Measurements from ENCODE around the gene DLG3. TPM values are rescaled to one million over a fixed set of nuclear protein-coding genes. Genes with fewer than 3 reads are reported as not detected.

DLG3 gene
- total RNA-seq, 2 donors from 2014 or later = 17.3 to 18.7 TPM

- Histone ChIP-seq H3K36me3 (no peaks in the 10 kb centered on the region), H3K27me3 (replicated peaks; ENCODE audit: insufficient read depth) (no peaks in the 10 kb centered on the region), H3K4me3 (no peak overlapping the region), H3K27ac (no peak overlapping the region), H3K9me3 (no peaks in the 10 kb centered on the region), H3K4me1 (ENCODE audit: control insufficient read depth in 1 of 2, low read depth in 2 of 2) (no peaks in the 10 kb centered on the region)
- ATAC-seq (ENCODE audit: insufficient number of reproducible peaks, low FRiP score, low read depth) (no peak), DNase-seq (ENCODE audit: low spot score) (no peak)
- TF ChIP-seq, protein P1, sequence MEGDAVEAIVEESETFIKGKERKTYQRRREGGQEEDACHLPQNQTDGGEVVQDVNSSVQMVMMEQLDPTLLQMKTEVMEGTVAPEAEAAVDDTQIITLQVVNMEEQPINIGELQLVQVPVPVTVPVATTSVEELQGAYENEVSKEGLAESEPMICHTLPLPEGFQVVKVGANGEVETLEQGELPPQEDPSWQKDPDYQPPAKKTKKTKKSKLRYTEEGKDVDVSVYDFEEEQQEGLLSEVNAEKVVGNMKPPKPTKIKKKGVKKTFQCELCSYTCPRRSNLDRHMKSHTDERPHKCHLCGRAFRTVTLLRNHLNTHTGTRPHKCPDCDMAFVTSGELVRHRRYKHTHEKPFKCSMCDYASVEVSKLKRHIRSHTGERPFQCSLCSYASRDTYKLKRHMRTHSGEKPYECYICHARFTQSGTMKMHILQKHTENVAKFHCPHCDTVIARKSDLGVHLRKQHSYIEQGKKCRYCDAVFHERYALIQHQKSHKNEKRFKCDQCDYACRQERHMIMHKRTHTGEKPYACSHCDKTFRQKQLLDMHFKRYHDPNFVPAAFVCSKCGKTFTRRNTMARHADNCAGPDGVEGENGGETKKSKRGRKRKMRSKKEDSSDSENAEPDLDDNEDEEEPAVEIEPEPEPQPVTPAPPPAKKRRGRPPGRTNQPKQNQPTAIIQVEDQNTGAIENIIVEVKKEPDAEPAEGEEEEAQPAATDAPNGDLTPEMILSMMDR (IDR thresholded peaks at IDR 0.05) = no peak
These were observed 82.4 kb downstream of the DLG3 start for GRCh38 chrX:70527053-70527452.

DNA sequence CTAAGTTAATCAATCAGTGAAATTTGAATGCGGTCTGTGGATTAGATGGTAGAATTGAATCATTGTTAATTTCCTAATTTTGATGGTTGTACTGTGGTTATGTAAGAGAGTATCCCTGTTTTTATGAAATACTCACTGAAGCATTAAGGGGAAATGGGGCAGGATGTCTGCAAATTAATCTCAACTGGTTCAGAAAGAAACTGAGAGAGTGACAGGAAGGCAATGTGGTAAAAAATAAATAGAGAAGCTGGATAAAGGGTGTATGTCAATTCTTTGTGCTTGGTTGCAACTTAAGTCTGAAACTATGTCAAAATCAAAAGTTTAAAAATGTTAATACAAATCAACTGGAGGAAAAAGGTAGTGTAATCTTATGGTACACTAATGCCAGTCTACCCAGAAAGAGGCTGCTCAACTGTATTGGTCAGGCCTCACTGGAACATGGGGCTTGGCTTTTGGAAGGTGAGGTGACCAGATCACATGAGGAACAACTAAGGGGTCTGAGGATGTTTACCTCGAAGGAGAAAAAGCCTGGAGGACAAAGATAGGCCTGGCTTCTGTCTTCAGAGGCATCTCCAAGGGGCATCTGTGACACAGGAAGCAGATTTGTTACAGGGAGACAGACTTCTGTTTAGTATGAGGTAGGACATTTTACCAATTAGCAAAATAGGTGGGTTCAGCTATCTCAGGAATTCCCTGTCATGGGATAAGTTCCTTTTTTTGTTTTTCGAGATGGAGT lies 83.1 kb downstream of the DLG3 start:
- H3K36me3 ChIP-seq = no peaks in the 10 kb centered on the region
- ATAC-seq (ENCODE audit: insufficient number of reproducible peaks, low FRiP score, low read depth) (no peak), DNase-seq (ENCODE audit: low spot score) (no peak)
- H3K27ac ChIP-seq = no peak overlapping the region
- no peaks in the 10 kb centered on the region for H3K4me1 ChIP-seq (ENCODE audit: control insufficient read depth in 1 of 2, low read depth in 2 of 2)
- H3K9me3 ChIP-seq = no peaks in the 10 kb centered on the region
- no peak overlapping the region for H3K4me3 ChIP-seq
- TF ChIP-seq, protein P1 (IDR thresholded peaks at IDR 0.05) = no peak
- H3K27me3 ChIP-seq (replicated peaks; ENCODE audit: insufficient read depth) = no peaks in the 10 kb centered on the region

DNA sequence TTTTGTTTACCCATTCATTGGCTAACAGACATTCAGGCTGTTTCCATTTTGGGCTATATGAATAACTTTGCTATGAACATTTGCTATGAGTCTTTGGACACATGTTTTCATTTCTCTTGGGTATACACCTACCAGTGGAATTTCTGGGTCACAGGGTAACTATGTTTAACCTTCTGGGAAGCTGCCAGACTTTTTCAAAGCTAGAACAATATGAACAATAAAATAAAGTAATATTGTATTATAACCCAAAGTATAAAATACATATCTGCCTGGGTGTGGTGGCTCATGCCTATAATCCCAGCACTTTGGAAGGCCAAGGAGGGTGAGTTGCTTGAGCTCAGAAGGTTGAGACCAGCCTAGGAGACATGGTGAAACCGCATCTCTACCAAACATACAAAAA lies 90.6 kb downstream of the DLG3 start:
- H3K27me3 ChIP-seq (replicated peaks; ENCODE audit: insufficient read depth) = no peaks in the 10 kb centered on the region
- H3K36me3 ChIP-seq = no peaks in the 10 kb centered on the region
- DNase-seq (ENCODE audit: low spot score) = no peak
- ATAC-seq (ENCODE audit: insufficient number of reproducible peaks, low FRiP score, low read depth) = no peak
- TF ChIP-seq, protein P1 (IDR thresholded peaks at IDR 0.05) = no peak
- no peak overlapping the region for H3K27ac ChIP-seq
- H3K4me3 ChIP-seq = no peak overlapping the region
- H3K4me1 ChIP-seq (ENCODE audit: control insufficient read depth in 1 of 2, low read depth in 2 of 2) = no peaks in the 10 kb centered on the region
- no peaks in the 10 kb centered on the region for H3K9me3 ChIP-seq

GRCh38 chrX:70549429-70549828 lies 104.8 kb downstream of the DLG3 start:
- H3K4me1 ChIP-seq (ENCODE audit: control insufficient read depth in 1 of 2, low read depth in 2 of 2) = no peaks in the 10 kb centered on the region
- H3K36me3 ChIP-seq = no peaks in the 10 kb centered on the region
- TF ChIP-seq, protein P1 (IDR thresholded peaks at IDR 0.05) = no peak
- no peaks in the 10 kb centered on the region for H3K27me3 ChIP-seq (replicated peaks; ENCODE audit: insufficient read depth)
- DNase-seq (ENCODE audit: low spot score) = no peak
- no peak overlapping the region for H3K27ac ChIP-seq
- H3K9me3 ChIP-seq = no peaks in the 10 kb centered on the region
- no peak overlapping the region for H3K4me3 ChIP-seq
- no peak for ATAC-seq (ENCODE audit: insufficient number of reproducible peaks, low FRiP score, low read depth)

- H3K4me1 ChIP-seq (ENCODE audit: control insufficient read depth in 1 of 2, low read depth in 2 of 2) = no peaks in the 10 kb centered on the region
- H3K27ac ChIP-seq = no peak overlapping the region
- no peaks in the 10 kb centered on the region for H3K36me3 ChIP-seq
- no peaks in the 10 kb centered on the region for H3K27me3 ChIP-seq (replicated peaks; ENCODE audit: insufficient read depth)
- TF ChIP-seq, protein P1 (IDR thresholded peaks at IDR 0.05) = no peak
- no peak overlapping the region for H3K4me3 ChIP-seq
- no peaks in the 10 kb centered on the region for H3K9me3 ChIP-seq
- DNase-seq (ENCODE audit: low spot score) = no peak
- no peak for ATAC-seq (ENCODE audit: insufficient number of reproducible peaks, low FRiP score, low read depth)
These were observed 107.6 kb downstream of the DLG3 start for GRCh38 chrX:70552130-70552704.
